GM12878 (cell line): ENCODE measurements around the gene FBF1. TPM values are rescaled to one million over a fixed set of nuclear protein-coding genes. Genes with fewer than 3 reads are reported as not detected.

Experiments used
- BACH1 ChIP-seq: fragments of 450-650 bp; IDR thresholded peaks from 2 replicates; pipeline ENCODE4 v1.6.1; 2017; ENCODE audit warnings: mild to moderate bottlenecking, borderline replicate concordance
- BCL3 ChIP-seq: IDR thresholded peaks from 2 replicates; pipeline ENCODE4 v1.6.1; 2011; ENCODE audit warnings: borderline replicate concordance, low read depth, mild to moderate bottlenecking, moderate library complexity, low read length; ENCODE audit not compliant: insufficient read depth, poor library complexity, severe bottlenecking
- CHD4 ChIP-seq: fragments of 200-600 bp; sonication (generic); IDR thresholded peaks from 2 replicates; pipeline ENCODE4 v1.6.1; 2016; ENCODE audit warnings: mild to moderate bottlenecking
- E2F4 ChIP-seq: IDR thresholded peaks from 2 replicates; pipeline ENCODE4 v1.6.1; 2012; ENCODE audit warnings: low read depth, low read length, improper control_type of control experiment
- GATAD2B ChIP-seq: fragments of 450-650 bp; conservative IDR thresholded peaks from 2 replicates; pipeline ENCODE4 v1.6.1; 2017; ENCODE audit warnings: low read depth, mild to moderate bottlenecking, moderate library complexity
- MYC ChIP-seq: IDR thresholded peaks from 2 replicates; pipeline ENCODE4 v1.6.1; 2011; ENCODE audit warnings: mild to moderate bottlenecking, low read length, moderate library complexity, inconsistent platforms; ENCODE audit not compliant: insufficient read depth, insufficient replicate concordance, insufficient read length, severe bottlenecking
- NFIC ChIP-seq: IDR thresholded peaks from 2 replicates; pipeline ENCODE4 v1.6.1; 2012; ENCODE audit warnings: low read depth, mild to moderate bottlenecking, inconsistent platforms, low read length, moderate library complexity
- NR2F1 ChIP-seq: fragments of 450-650 bp; conservative IDR thresholded peaks from 2 replicates; pipeline ENCODE4 v1.6.1; 2017; ENCODE audit warnings: mild to moderate bottlenecking
- RAD51 ChIP-seq: fragments of 450-650 bp; IDR thresholded peaks from 2 replicates; pipeline ENCODE4 v1.6.1; 2016; ENCODE audit warnings: moderate library complexity, mild to moderate bottlenecking, inconsistent platforms
- SMARCA5 ChIP-seq: fragments of 450-650 bp; IDR thresholded peaks from 2 replicates; pipeline ENCODE4 v1.6.1; 2017; ENCODE audit warnings: mild to moderate bottlenecking
- SMC3 ChIP-seq: IDR thresholded peaks from 2 replicates; pipeline ENCODE4 v1.6.1; 2011; ENCODE audit warnings: low read length, improper control_type of control experiment, borderline replicate concordance
- YBX1 ChIP-seq: fragments of 450-650 bp; IDR thresholded peaks from 2 replicates; pipeline ENCODE4 v1.6.1; 2016; ENCODE audit warnings: antibody characterized with exemption
- ZNF592 ChIP-seq: fragments of 450-650 bp; IDR thresholded peaks from 2 replicates; pipeline ENCODE4 v1.6.1; 2017; ENCODE audit warnings: mild to moderate bottlenecking, moderate library complexity
- ZNF687 ChIP-seq: fragments of 450-650 bp; IDR thresholded peaks from 2 replicates; pipeline ENCODE4 v1.6.1; 2017; ENCODE audit warnings: mild to moderate bottlenecking, moderate library complexity
- polyA plus RNA-seq, 11 experiments: library from polyadenylated mRNA; depleted of rRNA in 4 of 11; unstranded in 6 of 11; stranded (reverse) in 5 of 11; fragments of >200 nt; fragmentation: Nextera tagmentation in 4 of 11; fragmentation: Illumina TruSeq in 1 of 11; extraction: Ambion mirVana in 4 of 11; extraction: Trizol in 1 of 11; gene quantifications; 1 replicate in 1 of 11; 2 replicates in 10 of 11; pipeline versions ENCODE4 v1.2.1 to v1.2.3, GENCODE V29; 2011 to 2016; ENCODE audit warnings: inconsistent platforms in 2 of 11, missing spikeins in 2 of 11, low read depth in 1 of 11
- total RNA-seq, 4 experiments: library from RNA; depleted of rRNA in 3 of 4; stranded (reverse); fragments of >200 nt in 3 of 4; fragmentation: Illumina TruSeq in 1 of 4; extraction: Trizol in 1 of 4; gene quantifications; 2 replicates each; pipeline versions ENCODE4 v1.2.1 to v1.2.3, GENCODE V29; 2013 to 2021
- TF ChIP-seq, protein P1 (sequence below): fragments of 450-650 bp; IDR thresholded peaks from 2 replicates; pipeline ENCODE4 v1.6.1; 2017; ENCODE audit warnings: antibody characterized with exemption, mild to moderate bottlenecking, moderate library complexity

The FBF1 gene
- total and polyA plus RNA-seq, 10 of the 15 experiments (the other 5 are each of a cell fraction or from before 2014, with no cell fraction given), result 0.29 to 15.0 (median 7.0) TPM

GRCh38 chr17:75896415-75897159, 44.3 kb downstream of the FBF1 start, which contains the start of gene TRIM65 (continued):
- no peak for TF ChIP-seq BCL3
- TF ChIP-seq CHD4, result no peak
- no peak for TF ChIP-seq YBX1
- peak; percentile 95 for TF ChIP-seq BACH1
- no peak for TF ChIP-seq ZNF592
- peak; percentile 62 for TF ChIP-seq NR2F1
- TF ChIP-seq RAD51, result no peak
- TF ChIP-seq SMARCA5, result peak; percentile 89; the same call in 1 of the 2 replicates
- TF ChIP-seq GATAD2B, result peak; percentile 97
- no peak for TF ChIP-seq NFIC
- TF ChIP-seq, protein P1, sequence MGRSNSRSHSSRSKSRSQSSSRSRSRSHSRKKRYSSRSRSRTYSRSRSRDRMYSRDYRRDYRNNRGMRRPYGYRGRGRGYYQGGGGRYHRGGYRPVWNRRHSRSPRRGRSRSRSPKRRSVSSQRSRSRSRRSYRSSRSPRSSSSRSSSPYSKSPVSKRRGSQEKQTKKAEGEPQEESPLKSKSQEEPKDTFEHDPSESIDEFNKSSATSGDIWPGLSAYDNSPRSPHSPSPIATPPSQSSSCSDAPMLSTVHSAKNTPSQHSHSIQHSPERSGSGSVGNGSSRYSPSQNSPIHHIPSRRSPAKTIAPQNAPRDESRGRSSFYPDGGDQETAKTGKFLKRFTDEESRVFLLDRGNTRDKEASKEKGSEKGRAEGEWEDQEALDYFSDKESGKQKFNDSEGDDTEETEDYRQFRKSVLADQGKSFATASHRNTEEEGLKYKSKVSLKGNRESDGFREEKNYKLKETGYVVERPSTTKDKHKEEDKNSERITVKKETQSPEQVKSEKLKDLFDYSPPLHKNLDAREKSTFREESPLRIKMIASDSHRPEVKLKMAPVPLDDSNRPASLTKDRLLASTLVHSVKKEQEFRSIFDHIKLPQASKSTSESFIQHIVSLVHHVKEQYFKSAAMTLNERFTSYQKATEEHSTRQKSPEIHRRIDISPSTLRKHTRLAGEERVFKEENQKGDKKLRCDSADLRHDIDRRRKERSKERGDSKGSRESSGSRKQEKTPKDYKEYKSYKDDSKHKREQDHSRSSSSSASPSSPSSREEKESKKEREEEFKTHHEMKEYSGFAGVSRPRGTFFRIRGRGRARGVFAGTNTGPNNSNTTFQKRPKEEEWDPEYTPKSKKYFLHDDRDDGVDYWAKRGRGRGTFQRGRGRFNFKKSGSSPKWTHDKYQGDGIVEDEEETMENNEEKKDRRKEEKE, result 0 out of 2 replicates have a peak, but pooled peaks have one; percentile 44
- no peak for TF ChIP-seq MYC
- TF ChIP-seq SMC3, result peak; percentile 22; the same call in 1 of the 2 replicates
- no peak for TF ChIP-seq E2F4
- TF ChIP-seq ZNF687, result peak; percentile 66
